IMR-90 (cell line): ENCODE results near the gene ZG16. TPM values are rescaled to one million over a fixed set of nuclear protein-coding genes. Genes with fewer than 3 reads are reported as not detected.
A peak's percentile ranks its signal among the peaks of the same experiment; 100 is the strongest.

Experiments used
- ATAC-seq: fragments of 200-7000 bp; cut with Tn5 transposase; 2 replicates; pipeline ENCODE4 v1.9.1; 2020; ENCODE audit warnings: low read depth, mild to moderate bottlenecking, moderate library complexity
- BruUV-seq: library from RNA; stranded (reverse); fragments of 400-500 nt; replicated peaks from 2 replicates; lab custom pipeline; 2021; lab: Mats Ljungman, UMichigan
- CTCF ChIA-PET: fragments of 300-600 bp; formaldehyde crosslinking; extraction: SDS; loops from one replicate; lab custom pipeline; 2021; ENCODE audit warnings: antibody characterized with exemption; lab: Yijun Ruan, JAX
- POLR2A ChIA-PET: fragments of 300-600 bp; sonication (Branson Sonifier 250); formaldehyde crosslinking; loops from one replicate; lab custom pipeline; 2022; ENCODE audit warnings: antibody characterized with exemption; ENCODE audit not compliant: unreplicated experiment; lab: Charles Lee
- DNase-seq: peaks from one replicate; pipeline ENCODE4 v3.0.0; 2013
- H2AFZ ChIP-seq: replicated peaks from 2 replicates; pipeline ENCODE3; 2013; ENCODE audit warnings: low read length, mild to moderate bottlenecking; ENCODE audit not compliant: poor library complexity
- H2AK5ac ChIP-seq: 2 replicates; pipeline ENCODE4 v1.6.1; 2013; ENCODE audit warnings: low read depth, low read length, inconsistent platforms
- H2AK9ac ChIP-seq: replicated peaks from 2 replicates; pipeline ENCODE3; 2013; ENCODE audit warnings: mild to moderate bottlenecking, low read depth, low read length, moderate library complexity; ENCODE audit not compliant: poor library complexity
- H2BK120ac ChIP-seq: 2 replicates; pipeline ENCODE4 v1.6.1; 2013; ENCODE audit warnings: low read depth, low read length, inconsistent platforms
- H2BK15ac ChIP-seq: 3 replicates; pipeline ENCODE4 v1.6.1; 2013; ENCODE audit warnings: low read depth, low read length, inconsistent platforms
- H2BK20ac ChIP-seq: 2 replicates; pipeline ENCODE4 v1.6.1; 2013; ENCODE audit warnings: low read depth, mild to moderate bottlenecking, inconsistent platforms, low read length, moderate library complexity
- H2BK5ac ChIP-seq: 2 replicates; pipeline ENCODE4 v1.6.1; 2013; ENCODE audit warnings: mild to moderate bottlenecking, low read depth, low read length, inconsistent platforms; ENCODE audit not compliant: poor library complexity, severe bottlenecking
- H3K14ac ChIP-seq: replicated peaks from 2 replicates; pipeline ENCODE4 v1.6.1; 2013; ENCODE audit warnings: low read depth, low read length, inconsistent platforms
- H3K18ac ChIP-seq: 2 replicates; pipeline ENCODE4 v1.6.1; 2013; ENCODE audit warnings: low read depth, low read length, control low read depth
- H3K23ac ChIP-seq: 2 replicates; pipeline ENCODE4 v1.6.1; 2013; ENCODE audit warnings: low read depth, low read length, inconsistent platforms
- H3K27ac ChIP-seq: 2 replicates; pipeline ENCODE4 v1.5.1; 2013; ENCODE audit warnings: mild to moderate bottlenecking, control low read depth, low read length; ENCODE audit not compliant: insufficient read depth
- H3K27me3 ChIP-seq: 2 replicates; pipeline ENCODE4 v1.6.1; 2013; ENCODE audit warnings: low read length; ENCODE audit not compliant: control insufficient read depth, insufficient read depth
- H3K36me3 ChIP-seq: 2 replicates; pipeline ENCODE4 v1.6.1; 2013; ENCODE audit warnings: low read length, mixed read lengths; ENCODE audit not compliant: control insufficient read depth, insufficient read depth
- H3K4ac ChIP-seq: 2 replicates; pipeline ENCODE4 v1.6.1; 2013; ENCODE audit warnings: low read depth, low read length, inconsistent platforms
- H3K4me1 ChIP-seq: 2 replicates; pipeline ENCODE4 v1.6.1; 2013; ENCODE audit warnings: low read length, mixed read lengths; ENCODE audit not compliant: control insufficient read depth, insufficient read depth
- H3K4me2 ChIP-seq: 2 replicates; pipeline ENCODE4 v1.6.1; 2013; ENCODE audit warnings: low read depth, mild to moderate bottlenecking, control low read depth, low read length, moderate library complexity
- H3K4me3 ChIP-seq: 2 replicates; pipeline ENCODE4 v1.5.1; 2013; ENCODE audit warnings: low read depth, mild to moderate bottlenecking, control low read depth, low read length, moderate library complexity; ENCODE audit not compliant: insufficient read depth
- H3K56ac ChIP-seq: 2 replicates; pipeline ENCODE4 v1.6.1; 2013; ENCODE audit warnings: low read length, inconsistent platforms; ENCODE audit not compliant: insufficient read depth; ENCODE audit errors: extremely low read depth
- H3K79me1 ChIP-seq, 2 experiments: 2 replicates each; pipeline ENCODE4 v1.6.1; 2013; ENCODE audit warnings: low read length in 2 of 2, inconsistent platforms in 1 of 2, low read depth in 1 of 2
- H3K9ac ChIP-seq: 2 replicates; pipeline ENCODE4 v1.6.1; 2013; ENCODE audit warnings: low read depth, low read length, control low read depth
- H3K9me1 ChIP-seq: 2 replicates; pipeline ENCODE4 v1.6.1; 2013; ENCODE audit warnings: low read length, inconsistent platforms; ENCODE audit not compliant: insufficient read depth
- H3K9me3 ChIP-seq: 2 replicates; pipeline ENCODE4 v1.6.1; 2013; ENCODE audit warnings: low read length; ENCODE audit not compliant: control insufficient read depth, insufficient read depth
- H4K20me1 ChIP-seq: 2 replicates; pipeline ENCODE4 v1.6.1; 2013; ENCODE audit warnings: low read length, inconsistent platforms; ENCODE audit not compliant: insufficient read depth
- H4K5ac ChIP-seq: 2 replicates; pipeline ENCODE4 v1.6.1; 2013; ENCODE audit warnings: mild to moderate bottlenecking, low read depth, low read length, control low read depth
- H4K8ac ChIP-seq, 2 experiments: 2 replicates each; pipeline ENCODE4 v1.6.1; 2013; ENCODE audit warnings: low read depth in 2 of 2, low read length in 2 of 2, control low read depth in 1 of 2, inconsistent platforms in 1 of 2
- H4K91ac ChIP-seq: 2 replicates; pipeline ENCODE4 v1.6.1; 2013; ENCODE audit warnings: low read depth, low read length, inconsistent platforms; ENCODE audit not compliant: insufficient read depth
- CEBPB ChIP-seq: IDR thresholded peaks from 2 replicates; pipeline ENCODE4 v1.6.1; 2012; ENCODE audit warnings: low read depth, low read length, improper control_type of control experiment
- MAZ ChIP-seq: IDR thresholded peaks from 2 replicates; pipeline ENCODE4 v1.6.1; 2012; ENCODE audit warnings: low read depth, mild to moderate bottlenecking, low read length, improper control_type of control experiment, moderate library complexity, borderline replicate concordance
- MXI1 ChIP-seq: IDR thresholded peaks from 2 replicates; pipeline ENCODE4 v1.6.1; 2012; ENCODE audit warnings: low read depth, mild to moderate bottlenecking, low read length, moderate library complexity, borderline replicate concordance
- NFE2L2 ChIP-seq: fragments of 150-350 bp; IDR thresholded peaks from 2 replicates; pipeline ENCODE4 v1.6.1; 2016; ENCODE audit warnings: low read depth, mild to moderate bottlenecking, low read length
- RCOR1 ChIP-seq: IDR thresholded peaks from 2 replicates; pipeline ENCODE4 v1.6.1; 2012; ENCODE audit warnings: mild to moderate bottlenecking, low read length, improper control_type of control experiment; ENCODE audit not compliant: insufficient replicate concordance
- WGBS, 2 experiments: methylation state at CpG; one replicate each; pipeline versions ENCODE4 v1.1.5 to v1.1.7; 2013; ENCODE audit warnings: missing lambda C conversion rate in 2 of 2; ENCODE audit not compliant: insufficient read length in 1 of 2; ENCODE audit errors: extremely low coverage in 2 of 2; 5-methylcytosine and 5-hydroxymethylcytosine counted together
- dilution Hi-C: fragments of 300-500 bp; cut with HindIII; formaldehyde crosslinking; loops from one replicate; pipeline ENCODE4 v1.14.3; 2018; ENCODE audit warnings: low sequenced_read_pairs; ENCODE audit not compliant: unreplicated experiment
- in situ Hi-C: fragments of 300-500 bp; cut with MboI; formaldehyde crosslinking; loops from 3 replicates; pipeline ENCODE4 v1.14.3; 2019; ENCODE audit warnings: low sequenced_read_pairs, inconsistent platforms, mixed read lengths
- intact Hi-C: fragments of 100-400 bp; cut with micrococcal nuclease; formaldehyde crosslinking; loops from 2 replicates; pipeline ENCODE4 v1.10.0; 2022
- polyA plus RNA-seq, 3 experiments: library from polyadenylated mRNA; depleted of rRNA; stranded (reverse); fragments of >200 nt; gene quantifications; 2 replicates each; pipeline ENCODE4 v1.2.3, GENCODE V29; 2012; ENCODE audit warnings: low replicate concordance in 1 of 3
- total RNA-seq: library from RNA; depleted of rRNA; stranded (reverse); fragments of >200 nt; gene quantifications from 2 replicates; pipeline ENCODE4 v1.2.3, GENCODE V29; 2012

The ZG16 gene
- total and polyA plus RNA-seq, 2 of the 4 experiments (the other 2 are of a cell fraction): not detected

- Histone ChIP-seq H3K4me1 (peaks cover 27% of the 10 kb centered on the region), H2BK120ac (peak within 1 kb of the TSS; percentile 55), H4K5ac (peak within 1 kb of the TSS; percentile 25), H2AK5ac (peak within 1 kb of the TSS; percentile 86), H2AK9ac (peak within 1 kb of the TSS; percentile 98), H3K4me3 (peak within 1 kb of the TSS; percentile 80), H3K27me3 (no peaks in the 10 kb centered on the region), H2BK15ac (peak within 1 kb of the TSS; percentile 47; the same call in 2 of the 3 replicates), H3K18ac (peak within 1 kb of the TSS; percentile 26), H3K9me1 (peaks cover 13% of the 10 kb centered on the region), H4K8ac (peak within 1 kb of the TSS; percentile 28 to 55; a peak in 2 of 4 replicates), H4K91ac (peak within 1 kb of the TSS; percentile 72), H2AFZ (peak within 1 kb of the TSS; percentile 90), H3K27ac (peak within 1 kb of the TSS; percentile 83), H3K4ac (peak within 1 kb of the TSS; percentile 86), H3K9me3 (no peaks in the 10 kb centered on the region), H3K9ac (peak within 1 kb of the TSS; percentile 68), H3K4me2 (peak within 1 kb of the TSS; percentile 79), H2BK5ac (peak within 1 kb of the TSS; percentile 37), H3K14ac (peak within 1 kb of the TSS; percentile 80), H3K79me1 (peaks cover 11 to 53% of the 10 kb centered on the region in 2 experiments; a peak in 3 of 4 replicates), H3K23ac (peak within 1 kb of the TSS; percentile 94), H4K20me1 (peaks cover 30% of the 10 kb centered on the region), H3K36me3 (peaks cover 12% of the 10 kb centered on the region), H3K56ac (peak within 1 kb of the TSS; percentile 54; the same call in 1 of the 2 replicates), H2BK20ac (peak within 1 kb of the TSS; percentile 3; the same call in 1 of the 2 replicates)
- intact Hi-C loops: loop anchor here (2.0 kb wide), 1 partner anchor 187 kb away; no protein-coding TSS in a partner anchor
- POLR2A ChIA-PET: no interaction called here
- dilution Hi-C loops: no loop called here
- peak; percentile 1; the same call in 1 of the 2 replicates for ATAC-seq
- peak; percentile 43 for DNase-seq
- BruUV-seq: no TSS peak
- in situ Hi-C loops: no loop called here
- 0% methylated on average over 7 of the region's 69 CpGs; no CpG with 5 or more reads in 1 of the 2 experiments for WGBS, 2 experiments
- peak; percentile 63; the same call in 1 of the 2 replicates for TF ChIP-seq MAZ
- no peak for TF ChIP-seq MXI1
- TF ChIP-seq NFE2L2: no peak
- TF ChIP-seq CEBPB: no peak
- TF ChIP-seq RCOR1: no peak
- CTCF ChIA-PET: interaction anchor here (1.4 kb wide), 1 partner anchor 20 kb away, joined by 3 read pairs; no protein-coding TSS in a partner anchor
Measured at GRCh38 chr16:29811896-29812665, 34.0 kb downstream of the ZG16 start, which contains the start of gene PRRT2. Gene PRRT2 (plus strand): TSS chr16:29812193. CDS start chr16:29813055, 862 bp downstream.
